ENCODE results near the gene CCDC12.

Gene CCDC12

GRCh38 chr3:46897031-46897430, 79.5 kb downstream of the CCDC12 start:
- no peak overlapping the region for H3K4me3 ChIP-seq (ENCODE audit: low read depth, low read length)
- TF ChIP-seq, protein P1, sequence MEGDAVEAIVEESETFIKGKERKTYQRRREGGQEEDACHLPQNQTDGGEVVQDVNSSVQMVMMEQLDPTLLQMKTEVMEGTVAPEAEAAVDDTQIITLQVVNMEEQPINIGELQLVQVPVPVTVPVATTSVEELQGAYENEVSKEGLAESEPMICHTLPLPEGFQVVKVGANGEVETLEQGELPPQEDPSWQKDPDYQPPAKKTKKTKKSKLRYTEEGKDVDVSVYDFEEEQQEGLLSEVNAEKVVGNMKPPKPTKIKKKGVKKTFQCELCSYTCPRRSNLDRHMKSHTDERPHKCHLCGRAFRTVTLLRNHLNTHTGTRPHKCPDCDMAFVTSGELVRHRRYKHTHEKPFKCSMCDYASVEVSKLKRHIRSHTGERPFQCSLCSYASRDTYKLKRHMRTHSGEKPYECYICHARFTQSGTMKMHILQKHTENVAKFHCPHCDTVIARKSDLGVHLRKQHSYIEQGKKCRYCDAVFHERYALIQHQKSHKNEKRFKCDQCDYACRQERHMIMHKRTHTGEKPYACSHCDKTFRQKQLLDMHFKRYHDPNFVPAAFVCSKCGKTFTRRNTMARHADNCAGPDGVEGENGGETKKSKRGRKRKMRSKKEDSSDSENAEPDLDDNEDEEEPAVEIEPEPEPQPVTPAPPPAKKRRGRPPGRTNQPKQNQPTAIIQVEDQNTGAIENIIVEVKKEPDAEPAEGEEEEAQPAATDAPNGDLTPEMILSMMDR (IDR thresholded peaks at IDR 0.05; ENCODE audit: borderline replicate concordance, insufficient read depth, low read depth, low read length) = no peak

DNA sequence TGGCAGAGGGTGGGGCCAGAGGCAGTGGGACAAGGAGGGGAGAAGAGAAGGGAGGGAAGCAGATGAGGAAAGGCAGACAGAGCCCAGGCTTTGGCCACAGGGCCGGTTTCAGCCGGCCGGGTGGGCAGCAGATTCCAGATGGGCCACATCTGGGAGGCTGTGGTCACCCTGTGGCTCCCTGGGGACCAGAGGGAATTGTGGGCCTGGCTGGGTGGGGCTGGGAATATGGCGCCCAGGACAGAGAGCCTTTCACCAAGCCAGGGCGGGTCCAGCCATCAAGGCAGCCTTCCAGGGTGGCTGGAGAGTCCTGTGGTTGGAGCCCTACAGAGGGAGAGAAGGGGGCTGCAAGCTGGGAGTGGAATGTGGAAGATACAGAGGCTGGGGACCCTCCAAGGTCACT, 80.2 kb downstream of the CCDC12 start:
- TF ChIP-seq, protein P1 (IDR thresholded peaks at IDR 0.05; ENCODE audit: borderline replicate concordance, insufficient read depth, low read depth, low read length) = no peak
- H3K4me3 ChIP-seq (ENCODE audit: low read depth, low read length) = no peak overlapping the region

- TF ChIP-seq, protein P1 (IDR thresholded peaks at IDR 0.05; ENCODE audit: borderline replicate concordance, insufficient read depth, low read depth, low read length) = no peak
- H3K4me3 ChIP-seq (ENCODE audit: low read depth, low read length) = no peak overlapping the region
These were observed 80.8 kb downstream of the CCDC12 start for GRCh38 chr3:46895761-46896160.

DNA sequence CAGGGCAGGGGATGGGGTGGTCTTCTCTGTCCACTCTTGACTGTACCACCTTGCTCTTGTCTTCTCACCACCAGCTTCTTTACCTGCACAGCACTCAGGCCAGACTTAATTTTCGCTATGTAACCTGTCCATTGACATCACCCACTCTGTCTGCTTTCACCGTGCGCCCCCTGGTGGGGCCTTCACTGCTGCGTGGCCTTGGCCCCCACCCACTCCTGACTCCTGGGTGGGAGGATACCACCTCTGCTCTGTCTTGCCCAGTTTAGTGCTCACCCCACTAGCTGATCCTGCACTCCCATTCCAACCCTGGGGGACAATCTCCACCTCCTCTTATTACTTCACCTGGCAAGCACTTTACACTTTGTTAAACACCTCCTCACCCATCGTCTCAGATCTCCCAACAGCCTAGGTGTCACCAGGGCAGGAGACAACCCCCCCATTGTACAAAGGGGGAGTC, 81.3 kb downstream of the CCDC12 start:
- H3K4me3 ChIP-seq (ENCODE audit: low read depth, low read length) = no peak overlapping the region
- TF ChIP-seq, protein P1 (IDR thresholded peaks at IDR 0.05; ENCODE audit: borderline replicate concordance, insufficient read depth, low read depth, low read length) = peak; percentile 90

- TF ChIP-seq, protein P1 (IDR thresholded peaks at IDR 0.05; ENCODE audit: borderline replicate concordance, insufficient read depth, low read depth, low read length) = no peak
- H3K4me3 ChIP-seq (ENCODE audit: low read depth, low read length) = no peak overlapping the region
These were observed 82.3 kb downstream of the CCDC12 start for GRCh38 chr3:46894256-46894655.

DNA sequence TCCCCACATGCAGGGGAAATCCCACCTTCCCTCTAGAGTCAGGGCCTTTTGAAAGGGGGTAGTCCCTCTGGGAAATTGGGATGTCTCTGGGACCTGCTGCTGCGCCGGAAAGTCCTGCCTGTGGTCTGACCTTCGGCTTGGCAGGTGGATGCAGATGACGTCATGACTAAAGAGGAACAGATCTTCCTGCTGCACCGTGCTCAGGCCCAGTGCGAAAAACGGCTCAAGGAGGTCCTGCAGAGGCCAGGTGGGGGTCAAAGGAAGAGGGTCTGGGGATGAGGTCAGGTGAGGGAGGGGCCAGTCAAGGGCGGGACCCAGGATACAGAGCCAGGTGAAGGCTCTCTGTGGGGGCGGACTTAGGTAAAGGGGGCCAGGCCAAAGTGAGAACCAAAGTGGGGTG, 82.8 kb downstream of the CCDC12 start:
- H3K4me3 ChIP-seq (ENCODE audit: low read depth, low read length) = no peak overlapping the region
- TF ChIP-seq, protein P1 (IDR thresholded peaks at IDR 0.05; ENCODE audit: borderline replicate concordance, insufficient read depth, low read depth, low read length) = no peak

DNA sequence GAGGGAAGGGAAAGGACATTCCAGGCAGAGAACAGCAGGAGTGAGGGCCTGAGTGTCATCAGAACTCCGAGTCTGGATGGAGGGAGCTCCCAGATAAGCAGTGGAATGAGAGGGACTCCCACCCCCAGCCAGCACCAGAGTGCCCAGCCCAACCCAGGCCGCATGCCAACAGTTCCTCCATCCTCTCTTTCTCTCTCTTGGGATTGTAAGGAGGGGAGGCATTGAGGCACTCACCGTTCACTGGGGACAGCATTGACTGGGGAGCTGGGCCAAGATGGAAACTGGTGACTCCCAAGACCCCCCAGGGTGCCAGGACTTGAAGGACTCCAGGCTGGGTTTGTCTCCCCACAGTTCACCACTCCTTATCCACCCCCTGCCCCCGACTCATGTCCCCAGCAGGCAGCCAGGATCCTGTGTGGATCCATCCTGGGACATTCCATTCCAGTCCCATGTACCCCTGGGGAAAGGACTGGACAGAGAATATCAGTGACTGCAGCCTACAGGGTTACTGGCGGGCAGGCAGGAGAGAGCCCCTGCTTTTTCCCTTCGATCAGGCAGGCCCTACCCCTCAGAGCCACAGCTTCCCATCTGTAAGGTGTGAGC, 83.3 kb downstream of the CCDC12 start:
- H3K4me3 ChIP-seq (ENCODE audit: low read depth, low read length) = no peak overlapping the region
- TF ChIP-seq, protein P1 (IDR thresholded peaks at IDR 0.05; ENCODE audit: borderline replicate concordance, insufficient read depth, low read depth, low read length) = no peak

Measured in GM12875 (cell line).